ENCODE data around the gene PALLD. TPM values are rescaled to one million over a fixed set of nuclear protein-coding genes. Genes with fewer than 3 reads are reported as not detected.
"Not testable (repeated sequence)": the region's sequence is repeated elsewhere in the genome, so short reads cannot be mapped to it uniquely, and the experiment has no call there.

Gene PALLD
- total RNA-seq: 100 to 1,000 TPM in 1 of 2 donors, 10 to 100 TPM in 1; 72.1 to 195 TPM

DNA sequence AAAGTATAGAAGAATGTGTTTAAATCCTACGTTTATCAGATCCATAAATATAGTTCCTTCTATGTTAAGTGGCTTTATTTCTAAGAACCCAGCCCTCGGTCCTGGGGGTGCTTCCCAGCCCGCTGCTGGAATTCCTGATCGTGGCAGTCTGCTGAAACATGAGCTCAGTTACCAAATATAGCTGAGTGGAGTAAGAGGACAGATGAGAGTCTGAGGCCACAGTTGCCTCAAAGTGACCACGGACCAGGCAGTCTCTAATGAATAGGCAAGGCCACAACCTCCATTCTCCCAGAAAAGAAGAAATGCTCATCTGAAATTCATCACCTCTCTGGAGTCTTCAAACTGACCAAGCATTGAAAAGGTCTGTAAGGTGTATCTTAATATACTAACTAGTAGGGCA lies at the start of gene PALLD:
TSS of gene PALLD (plus strand) at position 219 of the 400 bp plus-strand sequence.
- Histone ChIP-seq H3K27me3 (no peaks in the 10 kb centered on the region), H3K27ac (no peak within 1 kb of the TSS), H3K4me3 (no peak within 1 kb of the TSS), H3K9me3 (no peaks in the 10 kb centered on the region), H3K9ac (ENCODE audit: low read depth in 2 of 2, low read length in 2 of 2) (no peak within 1 kb of the TSS), H3K36me3 (no peaks in the 10 kb centered on the region), H3K4me1 (no peaks in the 10 kb centered on the region)
- TF ChIP-seq, protein P1, sequence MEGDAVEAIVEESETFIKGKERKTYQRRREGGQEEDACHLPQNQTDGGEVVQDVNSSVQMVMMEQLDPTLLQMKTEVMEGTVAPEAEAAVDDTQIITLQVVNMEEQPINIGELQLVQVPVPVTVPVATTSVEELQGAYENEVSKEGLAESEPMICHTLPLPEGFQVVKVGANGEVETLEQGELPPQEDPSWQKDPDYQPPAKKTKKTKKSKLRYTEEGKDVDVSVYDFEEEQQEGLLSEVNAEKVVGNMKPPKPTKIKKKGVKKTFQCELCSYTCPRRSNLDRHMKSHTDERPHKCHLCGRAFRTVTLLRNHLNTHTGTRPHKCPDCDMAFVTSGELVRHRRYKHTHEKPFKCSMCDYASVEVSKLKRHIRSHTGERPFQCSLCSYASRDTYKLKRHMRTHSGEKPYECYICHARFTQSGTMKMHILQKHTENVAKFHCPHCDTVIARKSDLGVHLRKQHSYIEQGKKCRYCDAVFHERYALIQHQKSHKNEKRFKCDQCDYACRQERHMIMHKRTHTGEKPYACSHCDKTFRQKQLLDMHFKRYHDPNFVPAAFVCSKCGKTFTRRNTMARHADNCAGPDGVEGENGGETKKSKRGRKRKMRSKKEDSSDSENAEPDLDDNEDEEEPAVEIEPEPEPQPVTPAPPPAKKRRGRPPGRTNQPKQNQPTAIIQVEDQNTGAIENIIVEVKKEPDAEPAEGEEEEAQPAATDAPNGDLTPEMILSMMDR (IDR thresholded peaks at IDR 0.05): no peak
- DNase-seq: no peak
- intact Hi-C loops (cut with DNase I): no loop called here

DNA sequence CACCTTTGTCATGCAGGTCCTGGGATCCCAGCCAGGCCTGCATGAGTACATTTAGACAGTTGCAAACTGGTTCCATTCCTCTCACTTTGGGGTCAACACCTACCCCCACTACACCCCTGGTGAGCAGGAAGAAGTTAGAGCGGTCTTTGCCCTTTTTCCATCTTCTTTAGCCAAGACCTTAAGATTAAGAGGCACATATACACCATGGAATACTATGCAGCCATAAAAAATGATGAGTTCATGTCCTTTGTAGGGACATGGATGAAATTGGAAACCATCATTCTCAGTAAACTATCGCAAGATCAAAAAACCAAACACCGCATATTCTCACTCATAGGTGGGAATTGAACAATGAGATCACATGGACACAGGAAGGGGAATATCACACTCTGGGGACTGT lies 47.8 kb upstream of the PALLD start:
- DNase-seq; H3K9ac ChIP-seq (ENCODE audit: low read depth in 2 of 2, low read length in 2 of 2); H3K36me3 ChIP-seq; H3K4me3 ChIP-seq; H3K9me3 ChIP-seq; H3K27me3 ChIP-seq; H3K27ac ChIP-seq; intact Hi-C loops (cut with DNase I); H3K4me1 ChIP-seq: not testable (repeated sequence)

DNA sequence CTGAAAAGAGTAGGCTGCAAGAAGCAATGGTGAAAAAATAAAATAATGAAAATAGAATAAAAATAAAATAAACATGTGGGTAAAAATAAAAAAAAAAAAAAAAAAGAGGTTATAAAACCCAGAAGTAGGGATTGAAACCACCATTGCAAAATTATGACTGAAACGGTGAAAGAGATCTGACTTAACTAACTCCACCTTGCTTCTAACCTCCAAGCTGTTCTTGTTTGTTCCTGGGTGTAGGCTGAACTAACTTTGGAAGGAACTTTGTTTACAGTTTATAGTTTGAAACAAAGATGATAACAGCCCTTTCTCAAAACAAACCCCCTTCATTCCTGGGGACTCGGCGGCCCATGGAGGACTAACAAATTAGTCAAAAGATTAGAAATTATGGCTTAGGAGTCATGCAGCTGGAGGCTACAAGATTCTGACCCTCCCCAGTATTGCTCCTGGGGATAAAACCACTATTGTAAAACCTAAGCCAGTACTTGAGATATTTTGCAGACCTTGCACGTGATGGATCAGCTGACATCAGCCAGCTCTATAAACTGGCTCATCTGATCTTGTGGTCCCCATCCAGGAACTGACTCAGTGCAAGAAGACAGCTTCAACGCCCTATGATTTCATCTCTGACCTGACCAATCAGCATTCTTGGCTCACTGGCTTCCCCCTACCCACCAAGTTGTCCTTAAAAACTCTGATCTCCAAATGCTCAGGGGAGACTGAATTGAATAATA lies 47.0 kb upstream of the PALLD start:
- intact Hi-C loops (cut with DNase I): no loop called here
- Histone ChIP-seq H3K27ac (no peak overlapping the region), H3K36me3 (no peaks in the 10 kb centered on the region), H3K27me3 (no peaks in the 10 kb centered on the region), H3K9ac (ENCODE audit: low read depth in 2 of 2, low read length in 2 of 2) (no peak overlapping the region), H3K4me1 (no peaks in the 10 kb centered on the region), H3K9me3 (no peaks in the 10 kb centered on the region), H3K4me3 (no peak overlapping the region)
- TF ChIP-seq, protein P1 (IDR thresholded peaks at IDR 0.05): no peak
- peak; percentile 20 for DNase-seq

DNA sequence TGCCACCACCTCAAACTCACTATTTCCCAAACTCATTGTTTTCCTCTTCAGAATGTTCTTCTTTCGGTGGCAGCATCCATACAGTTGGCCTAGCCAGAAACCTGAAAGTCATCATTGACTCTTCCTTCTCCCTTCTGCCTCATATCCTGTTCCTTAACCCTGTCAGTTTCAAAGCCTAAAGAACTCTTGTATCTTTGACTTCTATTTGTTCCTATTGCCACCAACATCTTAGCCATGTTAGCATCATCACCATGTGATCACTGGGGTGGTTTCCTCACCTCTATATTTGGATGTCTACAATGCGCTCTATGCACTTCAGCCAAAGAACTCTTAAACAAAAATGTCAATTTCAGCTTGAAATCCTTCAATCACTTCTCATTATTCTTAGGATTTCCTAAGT lies 45.5 kb upstream of the PALLD start:
- intact Hi-C loops (cut with DNase I): no loop called here
- Histone ChIP-seq H3K4me1 (no peaks in the 10 kb centered on the region), H3K27me3 (no peaks in the 10 kb centered on the region), H3K9me3 (no peaks in the 10 kb centered on the region), H3K9ac (ENCODE audit: low read depth in 2 of 2, low read length in 2 of 2) (no peak overlapping the region), H3K36me3 (no peaks in the 10 kb centered on the region), H3K4me3 (no peak overlapping the region), H3K27ac (no peak overlapping the region)
- no peak for DNase-seq
- TF ChIP-seq, protein P1 (IDR thresholded peaks at IDR 0.05): no peak

DNA sequence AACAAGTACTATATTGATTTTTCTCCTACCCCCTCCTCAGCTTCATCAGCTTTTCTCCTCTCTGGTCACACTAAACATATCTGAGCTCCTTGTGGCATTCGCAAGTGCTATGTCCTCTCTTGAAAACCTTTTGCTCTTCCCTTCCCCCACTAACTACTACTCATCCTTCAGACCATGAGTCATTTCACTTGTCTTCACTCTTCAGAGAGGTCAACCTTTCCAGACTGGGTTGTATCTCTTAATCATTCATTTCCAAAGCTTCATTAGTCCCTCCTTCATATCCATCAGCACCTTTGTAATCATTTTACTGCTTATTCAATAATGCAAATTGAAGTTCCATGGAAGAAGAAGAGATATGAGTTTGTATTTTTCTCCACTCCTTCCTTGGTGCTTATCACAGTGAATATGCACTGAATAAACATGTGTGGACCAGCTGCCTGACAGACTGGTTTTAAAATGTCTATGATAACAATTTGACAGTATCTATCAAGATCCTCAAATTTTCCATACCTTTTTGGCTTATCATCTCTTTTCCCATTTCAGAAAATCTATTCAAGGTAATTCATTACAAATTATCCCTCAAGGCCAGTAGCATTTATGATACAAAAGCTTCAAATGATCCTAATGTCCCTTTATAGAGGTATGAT lies 45.0 kb upstream of the PALLD start:
- no peaks in the 10 kb centered on the region for H3K36me3 ChIP-seq
- H3K4me3 ChIP-seq: no peak overlapping the region
- intact Hi-C loops (cut with DNase I): no loop called here
- H3K9me3 ChIP-seq: no peaks in the 10 kb centered on the region
- no peak for DNase-seq
- TF ChIP-seq, protein P1 (IDR thresholded peaks at IDR 0.05): no peak
- no peaks in the 10 kb centered on the region for H3K4me1 ChIP-seq
- no peak overlapping the region for H3K9ac ChIP-seq (ENCODE audit: low read depth in 2 of 2, low read length in 2 of 2)
- no peaks in the 10 kb centered on the region for H3K27me3 ChIP-seq
- no peak overlapping the region for H3K27ac ChIP-seq

DNA sequence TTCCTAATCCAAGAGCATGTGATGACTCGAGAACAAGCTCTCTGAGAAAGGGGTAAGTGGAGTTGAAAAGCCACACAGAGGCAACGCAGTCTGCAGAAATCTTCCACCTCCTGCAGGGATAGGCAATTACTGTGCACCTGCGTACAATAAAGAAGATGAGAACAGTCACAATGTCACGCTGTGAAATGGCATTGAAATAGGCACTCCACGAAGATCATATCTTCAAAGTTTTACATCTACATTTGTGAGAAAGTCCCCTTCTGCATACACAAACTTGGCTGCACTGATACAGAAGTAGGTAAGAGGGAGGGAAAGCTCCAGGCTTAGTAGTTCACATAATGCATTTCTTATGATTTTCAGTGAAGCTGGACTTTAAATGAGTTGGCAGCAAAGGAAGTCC lies 43.7 kb upstream of the PALLD start:
- intact Hi-C loops (cut with DNase I): no loop called here
- H3K4me3 ChIP-seq: no peak overlapping the region
- H3K27me3 ChIP-seq: no peaks in the 10 kb centered on the region
- TF ChIP-seq, protein P1 (IDR thresholded peaks at IDR 0.05): no peak
- no peak overlapping the region for H3K9ac ChIP-seq (ENCODE audit: low read depth in 2 of 2, low read length in 2 of 2)
- H3K36me3 ChIP-seq: no peaks in the 10 kb centered on the region
- no peaks in the 10 kb centered on the region for H3K9me3 ChIP-seq
- H3K4me1 ChIP-seq: no peaks in the 10 kb centered on the region
- no peak for DNase-seq
- no peak overlapping the region for H3K27ac ChIP-seq

DNA sequence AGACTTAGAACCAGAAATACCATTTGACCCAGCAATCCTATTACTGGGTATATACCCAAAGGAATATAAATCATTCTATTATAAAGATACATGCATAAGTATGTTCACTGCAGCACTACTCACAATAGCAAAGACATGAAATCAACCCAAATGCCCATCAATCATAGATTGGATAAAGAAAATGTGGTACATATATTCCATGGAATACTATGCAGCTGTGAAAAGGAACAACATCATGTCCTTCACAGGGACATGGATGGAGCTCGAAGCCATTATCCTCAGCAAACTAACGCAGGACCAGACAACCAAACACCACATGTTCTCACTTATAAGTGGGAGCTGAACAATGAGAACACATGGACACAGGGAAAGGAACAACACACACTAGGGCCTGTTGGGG lies 38.6 kb upstream of the PALLD start:
- H3K4me1 ChIP-seq; intact Hi-C loops (cut with DNase I); H3K9ac ChIP-seq (ENCODE audit: low read depth in 2 of 2, low read length in 2 of 2); H3K9me3 ChIP-seq; H3K36me3 ChIP-seq; H3K27me3 ChIP-seq; H3K4me3 ChIP-seq; H3K27ac ChIP-seq; DNase-seq: not testable (repeated sequence)

All from colonic mucosa (tissue), 4 donors.